Fibroblast of lung (primary cell): ENCODE results near the gene SH3PXD2A.

Experiments
- EZH2 ChIP-seq: IDR thresholded peaks from 2 replicates; pipeline ENCODE4 v1.5.1; 2012; ENCODE audit warnings: low read length, control low read depth, mild to moderate bottlenecking; ENCODE audit errors: missing control alignments
- TF ChIP-seq, protein P1 (sequence below), 2 donors: IDR thresholded peaks in 1 of 2; conservative IDR thresholded peaks in 1 of 2; 1 replicate in 1 of 2; 2 replicates in 1 of 2; pipeline ENCODE4 v1.5.1; 2011 to 2012; ENCODE audit warnings: low read length in 2 of 2, control low read depth in 1 of 2, inconsistent platforms in 1 of 2, low read depth in 1 of 2, mild to moderate bottlenecking in 1 of 2

DNA sequence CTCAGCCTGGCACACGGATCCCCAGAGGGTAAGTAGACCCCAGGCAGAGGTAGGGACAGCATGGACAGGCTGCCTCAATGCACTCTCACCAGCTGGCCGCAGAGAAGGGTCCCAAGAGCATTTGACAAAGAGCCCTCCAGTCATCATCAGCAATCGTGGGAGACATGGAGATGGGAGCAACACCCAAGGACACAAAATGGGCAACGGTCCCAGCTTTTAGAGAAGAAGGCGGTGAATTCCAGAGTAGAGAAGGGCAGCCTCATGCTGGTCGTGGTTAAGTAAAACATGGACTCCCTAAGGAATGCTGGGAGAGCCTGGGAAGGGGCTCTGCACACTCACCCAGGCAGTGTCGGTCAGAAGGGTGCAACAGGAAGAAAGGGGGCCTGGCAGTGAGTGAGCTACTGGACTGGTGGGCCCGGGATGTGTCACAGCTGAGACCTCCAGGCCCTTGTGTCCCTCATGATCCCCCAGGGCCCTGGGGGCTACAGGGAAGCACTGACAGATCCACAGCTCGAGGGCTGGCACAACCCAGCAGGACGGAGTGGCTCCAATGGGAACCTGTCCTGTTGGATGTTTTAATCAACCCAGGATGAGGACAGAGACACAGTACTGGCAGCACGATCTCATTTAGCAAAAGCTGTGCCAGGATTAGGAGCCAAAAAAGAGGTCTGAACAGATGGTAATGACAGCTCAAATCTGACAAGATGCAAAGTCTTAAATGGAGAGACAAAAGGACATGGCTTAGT, 214.8 kb downstream of the SH3PXD2A start:
- TF ChIP-seq, protein P1, sequence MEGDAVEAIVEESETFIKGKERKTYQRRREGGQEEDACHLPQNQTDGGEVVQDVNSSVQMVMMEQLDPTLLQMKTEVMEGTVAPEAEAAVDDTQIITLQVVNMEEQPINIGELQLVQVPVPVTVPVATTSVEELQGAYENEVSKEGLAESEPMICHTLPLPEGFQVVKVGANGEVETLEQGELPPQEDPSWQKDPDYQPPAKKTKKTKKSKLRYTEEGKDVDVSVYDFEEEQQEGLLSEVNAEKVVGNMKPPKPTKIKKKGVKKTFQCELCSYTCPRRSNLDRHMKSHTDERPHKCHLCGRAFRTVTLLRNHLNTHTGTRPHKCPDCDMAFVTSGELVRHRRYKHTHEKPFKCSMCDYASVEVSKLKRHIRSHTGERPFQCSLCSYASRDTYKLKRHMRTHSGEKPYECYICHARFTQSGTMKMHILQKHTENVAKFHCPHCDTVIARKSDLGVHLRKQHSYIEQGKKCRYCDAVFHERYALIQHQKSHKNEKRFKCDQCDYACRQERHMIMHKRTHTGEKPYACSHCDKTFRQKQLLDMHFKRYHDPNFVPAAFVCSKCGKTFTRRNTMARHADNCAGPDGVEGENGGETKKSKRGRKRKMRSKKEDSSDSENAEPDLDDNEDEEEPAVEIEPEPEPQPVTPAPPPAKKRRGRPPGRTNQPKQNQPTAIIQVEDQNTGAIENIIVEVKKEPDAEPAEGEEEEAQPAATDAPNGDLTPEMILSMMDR (conservative IDR thresholded peaks at IDR 0.05 in 1 of 2, IDR thresholded peaks at IDR 0.05 in 1 of 2; ENCODE audit: low read depth in 1 of 2, low read length in 2 of 2) = no peak
- no peak for TF ChIP-seq EZH2
